Upper lobe of right lung (tissue), 1 donor: ENCODE measurements around the gene CCDC187. TPM values are rescaled to one million over a fixed set of nuclear protein-coding genes. Genes with fewer than 3 reads are reported as not detected.

Source experiments
- ATAC-seq: fragments of 200-7000 bp; cut with Tn5 transposase; one replicate; pipeline ENCODE4 v1.9.1; 2020; ENCODE audit warnings: mild to moderate bottlenecking, moderate library complexity
- DNase-seq: peaks from one replicate; pipeline ENCODE4 v3.0.0-alpha.2; 2020
- H3K27ac ChIP-seq: fragments of 200-600 bp; one replicate; pipeline ENCODE4 v1.8.0; 2022
- H3K27me3 ChIP-seq: fragments of 200-600 bp; one replicate; pipeline ENCODE4 v1.8.0; 2022; ENCODE audit warnings: mild to moderate bottlenecking
- H3K36me3 ChIP-seq: fragments of 200-600 bp; one replicate; pipeline ENCODE4 v1.8.0; 2022
- H3K4me1 ChIP-seq: fragments of 200-600 bp; one replicate; pipeline ENCODE4 v1.8.0; 2022
- H3K4me3 ChIP-seq: fragments of 200-600 bp; one replicate; pipeline ENCODE4 v1.8.0; 2022; ENCODE audit warnings: mild to moderate bottlenecking
- H3K9me3 ChIP-seq: fragments of 200-600 bp; one replicate; pipeline ENCODE4 v1.8.0; 2022
- CTCF ChIP-seq: fragments of 200-600 bp; IDR thresholded peaks from one replicate; pipeline ENCODE4 v1.8.0; 2022; ENCODE audit warnings: antibody characterized with exemption
- intact Hi-C: fragments of 100-400 bp; cut with DNase I; formaldehyde crosslinking; loops from one replicate; pipeline ENCODE4 v1.11.0; 2022
- total RNA-seq: library from RNA; stranded (reverse); fragmentation: NEBNext Ultra II Directional; extraction: Animal tissue kit (Norgen Biotek cat#: 25700); gene quantifications from one replicate; pipeline ENCODE4 v1.2.1, GENCODE V29; 2021
- donor health status: DM: no; HTN: yes; CAD: no; lungs with severe emphysema.

Gene CCDC187
- total RNA-seq, 1 donor from 2014 or later = 0.09 TPM

DNA sequence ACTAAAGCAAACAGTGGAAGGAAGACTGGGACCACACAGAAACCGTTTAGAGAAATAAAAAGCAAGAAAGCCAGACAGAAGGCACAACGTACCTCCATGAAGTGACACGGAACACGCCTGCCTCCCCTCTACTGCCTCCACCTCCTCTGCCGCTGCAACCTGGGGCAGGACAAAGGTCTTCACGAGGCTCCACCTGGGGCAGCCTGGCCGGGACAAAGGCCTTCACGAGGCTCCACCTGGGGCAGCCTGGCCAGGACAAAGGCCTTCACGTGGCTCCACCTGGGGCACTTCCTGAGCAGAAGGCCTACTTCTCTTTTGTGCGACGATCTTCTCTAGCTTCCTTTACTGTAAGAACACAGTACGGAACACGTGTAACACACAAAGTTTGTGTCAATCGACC lies 70.0 kb downstream of the CCDC187 start:
- Histone ChIP-seq H3K36me3 (peaks cover 6% of the 10 kb centered on the region), H3K4me3 (no peak overlapping the region), H3K27me3 (no peaks in the 10 kb centered on the region), H3K27ac (no peak overlapping the region), H3K9me3 (no peaks in the 10 kb centered on the region), H3K4me1 (no peaks in the 10 kb centered on the region)
- DNase-seq (no peak), ATAC-seq (no peak)
- intact Hi-C loops = no loop called here
- no peak for TF ChIP-seq CTCF

- H3K36me3 ChIP-seq = peaks cover 6% of the 10 kb centered on the region
- DNase-seq = no peak
- no peaks in the 10 kb centered on the region for H3K9me3 ChIP-seq
- H3K27me3 ChIP-seq = no peaks in the 10 kb centered on the region
- intact Hi-C loops = no loop called here
- no peak overlapping the region for H3K4me3 ChIP-seq
- no peaks in the 10 kb centered on the region for H3K4me1 ChIP-seq
- TF ChIP-seq CTCF = no peak
- no peak for ATAC-seq
- H3K27ac ChIP-seq = no peak overlapping the region
Observed at GRCh38 chr9:136233411-136233810, 70.5 kb downstream of the CCDC187 start.

GRCh38 chr9:136232969-136233368 lies 70.9 kb downstream of the CCDC187 start:
- Histone ChIP-seq H3K27ac (no peak overlapping the region), H3K36me3 (peaks cover 6% of the 10 kb centered on the region), H3K4me3 (no peak overlapping the region), H3K4me1 (no peaks in the 10 kb centered on the region), H3K9me3 (no peaks in the 10 kb centered on the region), H3K27me3 (no peaks in the 10 kb centered on the region)
- ATAC-seq (no peak), DNase-seq (no peak)
- intact Hi-C loops = no loop called here
- TF ChIP-seq CTCF = no peak

GRCh38 chr9:136231478-136232297 lies 72.2 kb downstream of the CCDC187 start:
- Histone ChIP-seq H3K36me3 (peaks cover 6% of the 10 kb centered on the region), H3K4me3 (no peak overlapping the region), H3K9me3 (no peaks in the 10 kb centered on the region), H3K27ac (no peak overlapping the region), H3K4me1 (no peaks in the 10 kb centered on the region), H3K27me3 (no peaks in the 10 kb centered on the region)
- DNase-seq = no peak
- peak; percentile 64 for ATAC-seq
- intact Hi-C loops = no loop called here
- no peak for TF ChIP-seq CTCF

GRCh38 chr9:136230773-136231172 lies 73.1 kb downstream of the CCDC187 start:
- no peak for DNase-seq
- ATAC-seq = no peak
- intact Hi-C loops = no loop called here

More at GRCh38 chr9:136230773-136231172, 73.1 kb downstream of the CCDC187 start:
- H3K9me3 ChIP-seq = no peaks in the 10 kb centered on the region
- H3K27me3 ChIP-seq = no peaks in the 10 kb centered on the region
- no peaks in the 10 kb centered on the region for H3K36me3 ChIP-seq
- no peak for TF ChIP-seq CTCF
- no peak overlapping the region for H3K27ac ChIP-seq
- no peaks in the 10 kb centered on the region for H3K4me1 ChIP-seq
- no peak overlapping the region for H3K4me3 ChIP-seq
